ENCODE measurements around the gene IGFBP6. TPM values are rescaled to one million over a fixed set of nuclear protein-coding genes. Genes with fewer than 3 reads are reported as not detected.

The IGFBP6 gene
- total and polyA plus RNA-seq, 9 of the 15 experiments (the other 6 are each of a cell fraction or from before 2014, with no cell fraction given): 0.15 to 1.4 (median 0.54) TPM

- 50% methylated on average over 19 of the region's 20 CpGs for WGBS (ENCODE audit: insufficient coverage, low coverage, missing lambda C conversion rate)
- POLR2A ChIA-PET: interaction anchor here (0.6 to 1.1 kb wide), 5 partner anchors 9 to 24 kb away, joined by 3 to 6 read pairs (median 3); partner anchors contain the start of gene SPRYD3
- no peaks in the 10 kb centered on the region for H3K9me1 ChIP-seq (ENCODE audit: control insufficient read depth, insufficient read depth, low read length)
- no peak for TF ChIP-seq ZBTB11 (CRISPR knock-in tag; IDR thresholded peaks at IDR 0.05)
- no peak for TF ChIP-seq SAFB (IDR thresholded peaks at IDR 0.05; ENCODE audit: borderline replicate concordance, low read depth, low read length)
- no peak for TF ChIP-seq POU5F1 (IDR thresholded peaks at IDR 0.05; ENCODE audit: borderline replicate concordance, low read depth, low read length, partially characterized antibody)
- no peak for TF ChIP-seq MYNN (IDR thresholded peaks at IDR 0.05)
- TF ChIP-seq MYNN (CRISPR knock-in tag; IDR thresholded peaks at IDR 0.05): no peak
- no peak for TF ChIP-seq ZNF644 (tag; IDR thresholded peaks at IDR 0.05; ENCODE audit: low read depth)
- TF ChIP-seq PML (IDR thresholded peaks at IDR 0.05; ENCODE audit: low read length): no peak
- no peak for TF ChIP-seq ZBTB34 (CRISPR knock-in tag; IDR thresholded peaks at IDR 0.05)
- no peak for TF ChIP-seq GABPB1 (CRISPR knock-in tag; IDR thresholded peaks at IDR 0.05)
Observed at GRCh38 chr12:53062011-53062961, 35.2 kb upstream of the IGFBP6 start.

More at GRCh38 chr12:53062011-53062961, 35.2 kb upstream of the IGFBP6 start:
- H3K9me3 ChIP-seq (replicated peaks; ENCODE audit: control insufficient read depth, insufficient read depth, low read depth, low read length): no peaks in the 10 kb centered on the region
- H3K79me2 ChIP-seq (ENCODE audit: control insufficient read depth, insufficient read depth, low read length): no peaks in the 10 kb centered on the region
- CTCF ChIA-PET (ENCODE audit: low intra/inter-chr PET ratio): interaction anchor here (0.6 kb wide), 1 partner anchor 261 kb away, joined by 3 read pairs; no protein-coding TSS in a partner anchor
- peak overlapping the region in 1 of 2 experiments; percentile 21; a peak in 1 of 4 replicates for H3K9ac ChIP-seq (ENCODE audit: insufficient read depth in 1 of 2, low read depth in 2 of 2, low read length in 2 of 2)
- intact Hi-C loops (cut with micrococcal nuclease) (loop anchor here (10.0 kb wide), 1 partner anchor 443 kb away; the partner anchor contains the start of genes NPFF and TARBP2), in situ Hi-C loops (cut with MboI) (loop anchor here (10.0 kb wide), 1 partner anchor 143 kb away; the partner anchor contains the start of gene ITGB7)
- no peak for ATAC-seq
- H3K4me2 ChIP-seq (ENCODE audit: insufficient read depth, low read length): no peak overlapping the region
- no peak overlapping the region for H2AFZ ChIP-seq (ENCODE audit: low read depth, low read length)
- H3K4me1 ChIP-seq (replicated peaks in 1 of 2; ENCODE audit: control insufficient read depth in 2 of 2, insufficient read depth in 2 of 2, low read length in 2 of 2): peaks cover 12 to 49% of the 10 kb centered on the region in 2 experiments; a peak in 4 of 5 replicates
- no peaks in the 10 kb centered on the region for H4K20me1 ChIP-seq (replicated peaks; ENCODE audit: control insufficient read depth, insufficient read depth, low read length)
- peaks cover 6% of the 10 kb centered on the region; the same call in 2 of the 3 replicates for H3K36me3 ChIP-seq (ENCODE audit: control insufficient read depth, insufficient read depth, low read length)
- no peaks in the 10 kb centered on the region; a peak in 1 of 5 replicates for H3K27me3 ChIP-seq (ENCODE audit: control insufficient read depth in 2 of 2, insufficient read depth in 2 of 2, low read length in 2 of 2)
- FAIRE-seq: no peak
- H3K27ac ChIP-seq (ENCODE audit: extremely low read depth, low read depth, low read length): no peak overlapping the region
- no TSS peak for BruUV-seq (replicated peaks)
- H3K4me3 ChIP-seq: no peak overlapping the region
- no peak for DNase-seq (ENCODE audit: extremely low read depth in 1 of 4, low spot score in 3 of 4)
